HG03103 (cell line): Measurements from ENCODE around the gene GCSAM.
"Not testable (repeated sequence)": the region's sequence is repeated elsewhere in the genome, so short reads cannot be mapped to it uniquely, and the experiment has no call there.

Experiments used
- ATAC-seq: cut with Tn5 transposase; IDR thresholded peaks from one replicate; pipeline ENCODE4 v1.9.1; 2021; ENCODE audit warnings: low read depth; ENCODE audit not compliant: unreplicated experiment

Gene GCSAM

GRCh38 chr3:112078125-112079083 lies 54.6 kb downstream of the GCSAM start:
- ATAC-seq = no peak

DNA sequence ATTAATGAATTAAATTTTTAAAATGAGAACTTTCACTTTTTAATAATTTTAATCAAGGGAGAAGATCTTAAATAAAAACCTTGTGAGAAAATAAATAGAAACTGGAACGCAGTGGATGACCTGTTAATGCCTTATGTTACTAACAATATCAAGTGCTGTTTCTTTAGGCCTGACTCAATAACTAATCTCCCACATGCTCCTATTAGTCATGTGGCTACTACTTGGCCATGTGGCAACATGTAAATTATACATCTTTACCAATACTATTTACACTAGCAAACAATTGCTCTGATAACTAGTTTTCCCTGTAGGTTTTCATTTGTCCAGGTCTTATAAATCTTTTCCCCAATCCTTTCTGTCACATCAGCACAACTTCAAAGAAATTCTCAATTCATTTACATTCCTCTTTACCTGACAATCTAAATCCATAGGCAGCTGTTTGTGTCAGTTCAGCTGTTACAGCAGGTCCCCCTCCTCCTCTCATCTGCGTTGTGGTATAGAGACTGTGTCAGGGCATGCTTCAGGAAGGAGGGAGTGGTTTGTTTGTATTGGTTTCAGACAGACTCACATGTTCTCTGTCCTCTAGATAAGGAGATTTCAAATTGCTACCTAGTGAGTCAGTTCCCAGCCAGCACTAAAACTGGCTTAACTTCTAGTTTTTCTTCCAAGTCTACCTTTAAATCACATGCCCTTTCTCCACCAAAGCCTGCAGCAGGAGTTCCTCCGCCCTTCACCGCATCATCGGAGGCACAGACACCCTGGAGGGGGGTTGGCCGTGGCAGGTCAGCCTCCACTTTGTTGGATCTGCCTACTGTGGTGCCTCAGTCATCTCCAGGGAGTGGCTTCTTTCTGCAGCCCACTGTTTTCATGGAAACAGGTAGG lies 58.2 kb downstream of the GCSAM start:
- ATAC-seq = peak; percentile 85

GRCh38 chr3:112074006-112074405 lies 59.0 kb downstream of the GCSAM start:
- ATAC-seq = no peak

DNA sequence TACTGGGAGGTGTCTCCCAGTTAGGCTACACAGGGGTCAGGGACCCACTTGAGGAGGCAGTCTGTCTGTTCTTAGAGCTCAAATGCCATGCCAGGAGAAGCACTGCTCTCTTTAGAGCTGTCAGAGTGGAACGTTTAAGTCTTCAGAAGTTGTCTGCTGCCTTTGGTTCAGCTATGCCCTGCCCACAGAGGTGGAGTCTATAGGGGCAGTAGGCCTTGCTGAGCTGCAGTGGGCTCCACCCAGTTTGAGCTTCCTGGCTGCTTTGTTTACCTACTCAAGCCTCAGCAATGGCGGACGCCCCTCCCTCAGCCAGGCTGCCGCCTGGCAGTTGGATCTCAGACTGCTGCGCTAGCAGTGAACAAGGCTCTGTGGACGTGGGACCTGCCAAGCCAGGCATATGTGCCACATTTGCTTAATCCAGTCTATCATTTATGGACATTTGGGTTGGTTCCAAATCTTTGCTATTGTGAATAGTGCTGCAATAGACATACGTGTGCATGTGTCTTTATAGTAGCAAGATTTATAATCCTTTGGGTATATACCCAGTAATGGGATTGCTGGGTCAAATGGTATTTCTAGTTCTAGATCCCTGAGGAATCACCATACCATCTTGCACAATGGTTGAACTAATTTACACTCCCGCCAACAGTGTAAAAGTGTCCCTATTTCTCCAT lies 60.5 kb downstream of the GCSAM start:
- ATAC-seq = not testable (repeated sequence)
